GM12878 (cell line): ENCODE measurements around the gene ELOA.

ENCODE experiments used
- CBFB ChIP-seq: IDR thresholded peaks from 2 replicates; pipeline ENCODE4 v1.6.1; 2016; ENCODE audit warnings: antibody characterized with exemption, low read depth
- EED ChIP-seq: sonication (generic); IDR thresholded peaks from 2 replicates; pipeline ENCODE4 v1.6.1; 2016; ENCODE audit warnings: antibody characterized with exemption, low read depth
- HDAC6 ChIP-seq: fragments of 200-600 bp; sonication (generic); IDR thresholded peaks from one replicate; pipeline ENCODE4 v1.8.0; 2017; ENCODE audit warnings: antibody characterized with exemption; ENCODE audit not compliant: unreplicated experiment
- IRF4 ChIP-seq: IDR thresholded peaks from 2 replicates; pipeline ENCODE4 v1.6.1; 2011; ENCODE audit warnings: low read depth, low read length
- WRNIP1 ChIP-seq: IDR thresholded peaks from 2 replicates; pipeline ENCODE4 v1.6.1; 2011; ENCODE audit warnings: low read depth, low read length, improper control_type of control experiment, borderline replicate concordance
- TF ChIP-seq, protein P1 (sequence below): IDR thresholded peaks from 2 replicates; pipeline ENCODE4 v1.6.1; 2011; ENCODE audit warnings: low read depth, low read length, improper control_type of control experiment, borderline replicate concordance
- TF ChIP-seq, protein P2 (sequence below): fragments of 450-650 bp; formaldehyde crosslinking; IDR thresholded peaks from 2 replicates; pipeline ENCODE4 v1.4.0; 2020; ENCODE audit warnings: mild to moderate bottlenecking, moderate library complexity
- TF ChIP-seq, protein P3 (sequence below): fragments of 450-650 bp; IDR thresholded peaks from 2 replicates; pipeline ENCODE4 v1.6.1; 2014; ENCODE audit warnings: mild to moderate bottlenecking
- TF ChIP-seq, protein P4 (sequence below): fragments of 150-350 bp; IDR thresholded peaks from 2 replicates; pipeline ENCODE4 v1.6.1; 2016; ENCODE audit warnings: low read depth, low read length
- TF ChIP-seq, protein P5 (sequence below), 3 experiments: IDR thresholded peaks in 2 of 3; conservative IDR thresholded peaks in 1 of 3; 2 replicates each; pipeline ENCODE4 v1.5.1; 2011; ENCODE audit warnings: low read depth in 3 of 3, low read length in 3 of 3, mild to moderate bottlenecking in 3 of 3, control low read depth in 2 of 3, moderate library complexity in 2 of 3, inconsistent platforms in 1 of 3, mixed read lengths in 1 of 3; ENCODE audit not compliant: control insufficient read depth in 2 of 3, insufficient read depth in 1 of 3; ENCODE audit errors: extremely low read depth in 1 of 3

DNA sequence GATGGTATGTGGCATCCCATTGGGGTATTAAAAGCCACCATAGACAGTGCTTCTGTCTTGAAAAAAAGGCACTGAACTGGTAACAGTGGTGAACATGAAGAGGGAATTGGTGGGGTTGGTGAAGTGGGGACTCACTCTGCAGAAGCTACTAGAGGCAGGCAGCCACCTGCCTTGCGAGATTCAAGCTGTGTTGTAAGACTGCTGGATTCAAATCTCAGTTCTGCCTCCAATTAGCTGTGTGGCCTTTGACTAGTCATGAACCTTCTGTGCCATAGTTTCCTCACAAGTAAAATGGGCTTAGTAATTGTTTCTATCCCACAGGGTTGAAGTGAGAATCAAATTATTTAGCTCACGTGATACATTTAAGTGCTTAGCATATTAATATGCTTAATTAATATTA, 16.6 kb upstream of the ELOA start:
- TF ChIP-seq, protein P1, sequence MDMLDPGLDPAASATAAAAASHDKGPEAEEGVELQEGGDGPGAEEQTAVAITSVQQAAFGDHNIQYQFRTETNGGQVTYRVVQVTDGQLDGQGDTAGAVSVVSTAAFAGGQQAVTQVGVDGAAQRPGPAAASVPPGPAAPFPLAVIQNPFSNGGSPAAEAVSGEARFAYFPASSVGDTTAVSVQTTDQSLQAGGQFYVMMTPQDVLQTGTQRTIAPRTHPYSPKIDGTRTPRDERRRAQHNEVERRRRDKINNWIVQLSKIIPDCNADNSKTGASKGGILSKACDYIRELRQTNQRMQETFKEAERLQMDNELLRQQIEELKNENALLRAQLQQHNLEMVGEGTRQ: no peak; the same call in 1 of the 2 replicates
- TF ChIP-seq CBFB: no peak
- TF ChIP-seq, protein P2, sequence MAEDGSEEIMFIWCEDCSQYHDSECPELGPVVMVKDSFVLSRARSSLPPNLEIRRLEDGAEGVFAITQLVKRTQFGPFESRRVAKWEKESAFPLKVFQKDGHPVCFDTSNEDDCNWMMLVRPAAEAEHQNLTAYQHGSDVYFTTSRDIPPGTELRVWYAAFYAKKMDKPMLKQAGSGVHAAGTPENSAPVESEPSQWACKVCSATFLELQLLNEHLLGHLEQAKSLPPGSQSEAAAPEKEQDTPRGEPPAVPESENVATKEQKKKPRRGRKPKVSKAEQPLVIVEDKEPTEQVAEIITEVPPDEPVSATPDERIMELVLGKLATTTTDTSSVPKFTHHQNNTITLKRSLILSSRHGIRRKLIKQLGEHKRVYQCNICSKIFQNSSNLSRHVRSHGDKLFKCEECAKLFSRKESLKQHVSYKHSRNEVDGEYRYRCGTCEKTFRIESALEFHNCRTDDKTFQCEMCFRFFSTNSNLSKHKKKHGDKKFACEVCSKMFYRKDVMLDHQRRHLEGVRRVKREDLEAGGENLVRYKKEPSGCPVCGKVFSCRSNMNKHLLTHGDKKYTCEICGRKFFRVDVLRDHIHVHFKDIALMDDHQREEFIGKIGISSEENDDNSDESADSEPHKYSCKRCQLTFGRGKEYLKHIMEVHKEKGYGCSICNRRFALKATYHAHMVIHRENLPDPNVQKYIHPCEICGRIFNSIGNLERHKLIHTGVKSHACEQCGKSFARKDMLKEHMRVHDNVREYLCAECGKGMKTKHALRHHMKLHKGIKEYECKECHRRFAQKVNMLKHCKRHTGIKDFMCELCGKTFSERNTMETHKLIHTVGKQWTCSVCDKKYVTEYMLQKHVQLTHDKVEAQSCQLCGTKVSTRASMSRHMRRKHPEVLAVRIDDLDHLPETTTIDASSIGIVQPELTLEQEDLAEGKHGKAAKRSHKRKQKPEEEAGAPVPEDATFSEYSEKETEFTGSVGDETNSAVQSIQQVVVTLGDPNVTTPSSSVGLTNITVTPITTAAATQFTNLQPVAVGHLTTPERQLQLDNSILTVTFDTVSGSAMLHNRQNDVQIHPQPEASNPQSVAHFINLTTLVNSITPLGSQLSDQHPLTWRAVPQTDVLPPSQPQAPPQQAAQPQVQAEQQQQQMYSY (CRISPR knock-in tag): no peak
- no peak for TF ChIP-seq IRF4
- TF ChIP-seq, protein P3, sequence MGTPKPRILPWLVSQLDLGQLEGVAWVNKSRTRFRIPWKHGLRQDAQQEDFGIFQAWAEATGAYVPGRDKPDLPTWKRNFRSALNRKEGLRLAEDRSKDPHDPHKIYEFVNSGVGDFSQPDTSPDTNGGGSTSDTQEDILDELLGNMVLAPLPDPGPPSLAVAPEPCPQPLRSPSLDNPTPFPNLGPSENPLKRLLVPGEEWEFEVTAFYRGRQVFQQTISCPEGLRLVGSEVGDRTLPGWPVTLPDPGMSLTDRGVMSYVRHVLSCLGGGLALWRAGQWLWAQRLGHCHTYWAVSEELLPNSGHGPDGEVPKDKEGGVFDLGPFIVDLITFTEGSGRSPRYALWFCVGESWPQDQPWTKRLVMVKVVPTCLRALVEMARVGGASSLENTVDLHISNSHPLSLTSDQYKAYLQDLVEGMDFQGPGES: no peak
- no peak for TF ChIP-seq EED
- TF ChIP-seq WRNIP1: no peak
- TF ChIP-seq, protein P4, sequence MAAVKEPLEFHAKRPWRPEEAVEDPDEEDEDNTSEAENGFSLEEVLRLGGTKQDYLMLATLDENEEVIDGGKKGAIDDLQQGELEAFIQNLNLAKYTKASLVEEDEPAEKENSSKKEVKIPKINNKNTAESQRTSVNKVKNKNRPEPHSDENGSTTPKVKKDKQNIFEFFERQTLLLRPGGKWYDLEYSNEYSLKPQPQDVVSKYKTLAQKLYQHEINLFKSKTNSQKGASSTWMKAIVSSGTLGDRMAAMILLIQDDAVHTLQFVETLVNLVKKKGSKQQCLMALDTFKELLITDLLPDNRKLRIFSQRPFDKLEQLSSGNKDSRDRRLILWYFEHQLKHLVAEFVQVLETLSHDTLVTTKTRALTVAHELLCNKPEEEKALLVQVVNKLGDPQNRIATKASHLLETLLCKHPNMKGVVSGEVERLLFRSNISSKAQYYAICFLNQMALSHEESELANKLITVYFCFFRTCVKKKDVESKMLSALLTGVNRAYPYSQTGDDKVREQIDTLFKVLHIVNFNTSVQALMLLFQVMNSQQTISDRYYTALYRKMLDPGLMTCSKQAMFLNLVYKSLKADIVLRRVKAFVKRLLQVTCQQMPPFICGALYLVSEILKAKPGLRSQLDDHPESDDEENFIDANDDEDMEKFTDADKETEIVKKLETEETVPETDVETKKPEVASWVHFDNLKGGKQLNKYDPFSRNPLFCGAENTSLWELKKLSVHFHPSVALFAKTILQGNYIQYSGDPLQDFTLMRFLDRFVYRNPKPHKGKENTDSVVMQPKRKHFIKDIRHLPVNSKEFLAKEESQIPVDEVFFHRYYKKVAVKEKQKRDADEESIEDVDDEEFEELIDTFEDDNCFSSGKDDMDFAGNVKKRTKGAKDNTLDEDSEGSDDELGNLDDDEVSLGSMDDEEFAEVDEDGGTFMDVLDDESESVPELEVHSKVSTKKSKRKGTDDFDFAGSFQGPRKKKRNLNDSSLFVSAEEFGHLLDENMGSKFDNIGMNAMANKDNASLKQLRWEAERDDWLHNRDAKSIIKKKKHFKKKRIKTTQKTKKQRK: no peak
- TF ChIP-seq, protein P5, sequence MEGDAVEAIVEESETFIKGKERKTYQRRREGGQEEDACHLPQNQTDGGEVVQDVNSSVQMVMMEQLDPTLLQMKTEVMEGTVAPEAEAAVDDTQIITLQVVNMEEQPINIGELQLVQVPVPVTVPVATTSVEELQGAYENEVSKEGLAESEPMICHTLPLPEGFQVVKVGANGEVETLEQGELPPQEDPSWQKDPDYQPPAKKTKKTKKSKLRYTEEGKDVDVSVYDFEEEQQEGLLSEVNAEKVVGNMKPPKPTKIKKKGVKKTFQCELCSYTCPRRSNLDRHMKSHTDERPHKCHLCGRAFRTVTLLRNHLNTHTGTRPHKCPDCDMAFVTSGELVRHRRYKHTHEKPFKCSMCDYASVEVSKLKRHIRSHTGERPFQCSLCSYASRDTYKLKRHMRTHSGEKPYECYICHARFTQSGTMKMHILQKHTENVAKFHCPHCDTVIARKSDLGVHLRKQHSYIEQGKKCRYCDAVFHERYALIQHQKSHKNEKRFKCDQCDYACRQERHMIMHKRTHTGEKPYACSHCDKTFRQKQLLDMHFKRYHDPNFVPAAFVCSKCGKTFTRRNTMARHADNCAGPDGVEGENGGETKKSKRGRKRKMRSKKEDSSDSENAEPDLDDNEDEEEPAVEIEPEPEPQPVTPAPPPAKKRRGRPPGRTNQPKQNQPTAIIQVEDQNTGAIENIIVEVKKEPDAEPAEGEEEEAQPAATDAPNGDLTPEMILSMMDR (IDR thresholded peaks at IDR 0.05 in 2 of 3, conservative IDR thresholded peaks at IDR 0.05 in 1 of 3; ENCODE audit: control insufficient read depth in 2 of 3, extremely low read depth in 1 of 3, insufficient read depth in 1 of 3, low read depth in 3 of 3, low read length in 3 of 3): no peak
- no peak for TF ChIP-seq HDAC6
